ENCODE measurements around the gene SPRR1A.
"Not testable (repeated sequence)": the region's sequence is repeated elsewhere in the genome, so short reads cannot be mapped to it uniquely, and the experiment has no call there.

- not testable (repeated sequence) for TF ChIP-seq CTCF (IDR thresholded peaks at IDR 0.05; ENCODE audit: low read depth, low read length); EZH2phosphoT487 (IDR thresholded peaks at IDR 0.05; ENCODE audit: low read depth)
Measured at GRCh38 chr1:153021829-153022228, 37.9 kb downstream of the SPRR1A start.

Data from OCI-LY3 (cell line).